Measurements from ENCODE around the gene CLIC6.

DNA sequence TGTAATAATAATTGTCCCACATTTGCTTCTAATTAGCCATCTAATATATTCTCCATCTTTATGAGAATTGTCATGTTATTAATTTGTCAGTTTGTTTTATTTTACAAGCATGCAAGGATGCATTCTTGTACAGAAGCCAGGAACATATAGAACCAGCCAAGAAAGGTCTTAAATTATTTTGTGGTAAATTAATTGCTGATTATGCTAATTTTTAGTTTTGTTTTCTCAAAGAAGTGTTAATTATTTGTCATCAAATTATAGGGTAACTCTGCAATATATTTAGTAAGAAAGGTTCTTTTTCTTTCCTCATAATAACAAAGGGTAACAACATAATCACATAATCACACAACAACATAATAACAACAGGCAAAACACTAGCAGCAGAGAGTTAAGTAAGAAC is 5.7 kb downstream of the CLIC6 start:
- TF ChIP-seq POLR2A (IDR thresholded peaks at IDR 0.05) (no peak), CTCF (IDR thresholded peaks at IDR 0.05) (no peak)
